ENCODE results near the gene KRT81. TPM values are rescaled to one million over a fixed set of nuclear protein-coding genes. Genes with fewer than 3 reads are reported as not detected.

Gene KRT81
- total RNA-seq, 1 experiment from 2014 or later, result 0.70 TPM

- Mint-ChIP-seq H3K4me3 (no peak overlapping the region), H3K9me3 (no peaks in the 10 kb centered on the region), H3K36me3 (no peaks in the 10 kb centered on the region), H3K27me3 (ENCODE audit: low read depth) (peaks cover 51% of the 10 kb centered on the region), H3K27ac (no peak overlapping the region), H3K4me1 (peaks cover 8% of the 10 kb centered on the region)
- DNase-seq (ENCODE audit: low spot score) (no peak), ATAC-seq (no peak)
- CTCF ChIA-PET, result interaction anchor here (1.0 to 7.8 kb wide), 13 partner anchors 14 to 594 kb away, joined by 3 to 76 read pairs (median 4); no protein-coding TSS in a partner anchor
- no peak for TF ChIP-seq SP1 (CRISPR knock-in tag; conservative IDR thresholded peaks at IDR 0.05)
- POLR2A ChIA-PET, result interaction anchor here (0.5 kb wide), 1 partner anchor 369 kb away, joined by 3 read pairs; no protein-coding TSS in a partner anchor
These were observed 19.9 kb upstream of the KRT81 start for GRCh38 chr12:52311285-52311648.

DNA sequence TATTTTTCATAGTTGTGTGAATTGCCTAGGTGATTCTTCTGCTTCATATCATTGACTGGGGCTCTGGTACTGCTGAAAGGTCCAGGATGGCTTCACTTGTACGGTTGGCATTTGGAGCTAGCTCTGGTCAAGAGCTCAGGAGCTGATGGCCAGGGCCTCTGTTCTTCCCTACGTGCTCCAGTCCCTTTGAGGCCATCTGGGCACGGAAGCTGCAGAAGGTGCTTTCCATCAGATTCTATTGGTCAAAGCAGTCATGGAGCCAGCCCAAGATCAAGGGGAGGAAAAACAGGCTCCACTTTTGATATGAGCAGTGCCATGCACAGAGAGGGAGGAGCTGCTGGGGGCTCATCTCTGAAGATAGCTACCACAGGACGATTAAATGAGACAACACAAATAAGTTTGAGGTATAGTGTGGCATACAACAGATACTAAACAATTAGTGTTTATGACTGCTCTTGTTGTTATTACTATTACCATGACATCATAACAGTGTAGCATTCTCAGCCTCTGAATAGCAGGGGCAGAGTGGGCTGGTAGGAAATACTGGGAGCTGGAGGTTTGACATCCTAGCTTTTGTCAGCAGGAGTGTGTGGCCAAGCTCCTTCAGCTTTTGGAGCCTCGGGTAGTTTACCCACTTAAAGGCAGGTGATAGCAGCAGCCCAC lies 19.4 kb upstream of the KRT81 start:
- Mint-ChIP-seq H3K9me3 (no peaks in the 10 kb centered on the region), H3K4me3 (no peak overlapping the region), H3K27ac (no peak overlapping the region), H3K4me1 (peaks cover 8% of the 10 kb centered on the region), H3K27me3 (ENCODE audit: low read depth) (peaks cover 55% of the 10 kb centered on the region), H3K36me3 (no peaks in the 10 kb centered on the region)
- ChIA-PET POLR2A (interaction anchor here (0.5 kb wide), 1 partner anchor 1146 kb away, joined by 6 read pairs; no protein-coding TSS in a partner anchor), CTCF (interaction anchor here (1.1 to 7.8 kb wide), 13 partner anchors 11 to 595 kb away, joined by 3 to 76 read pairs (median 5); partner anchors contain the start of gene KRT83)
- no peak for DNase-seq (ENCODE audit: low spot score)
- no peak for ATAC-seq
- TF ChIP-seq FOXP1 (CRISPR knock-in tag; IDR thresholded peaks at IDR 0.05; ENCODE audit: borderline replicate concordance), result no peak
- TF ChIP-seq ZNF121 (CRISPR knock-in tag; IDR thresholded peaks at IDR 0.05), result no peak
- no peak for TF ChIP-seq ZBTB43 (CRISPR knock-in tag; IDR thresholded peaks at IDR 0.05)
- no peak for TF ChIP-seq TEAD1 (CRISPR knock-in tag; IDR thresholded peaks at IDR 0.05)
- TF ChIP-seq ETV6 (CRISPR knock-in tag; IDR thresholded peaks at IDR 0.05), result no peak
- TF ChIP-seq, protein P1, sequence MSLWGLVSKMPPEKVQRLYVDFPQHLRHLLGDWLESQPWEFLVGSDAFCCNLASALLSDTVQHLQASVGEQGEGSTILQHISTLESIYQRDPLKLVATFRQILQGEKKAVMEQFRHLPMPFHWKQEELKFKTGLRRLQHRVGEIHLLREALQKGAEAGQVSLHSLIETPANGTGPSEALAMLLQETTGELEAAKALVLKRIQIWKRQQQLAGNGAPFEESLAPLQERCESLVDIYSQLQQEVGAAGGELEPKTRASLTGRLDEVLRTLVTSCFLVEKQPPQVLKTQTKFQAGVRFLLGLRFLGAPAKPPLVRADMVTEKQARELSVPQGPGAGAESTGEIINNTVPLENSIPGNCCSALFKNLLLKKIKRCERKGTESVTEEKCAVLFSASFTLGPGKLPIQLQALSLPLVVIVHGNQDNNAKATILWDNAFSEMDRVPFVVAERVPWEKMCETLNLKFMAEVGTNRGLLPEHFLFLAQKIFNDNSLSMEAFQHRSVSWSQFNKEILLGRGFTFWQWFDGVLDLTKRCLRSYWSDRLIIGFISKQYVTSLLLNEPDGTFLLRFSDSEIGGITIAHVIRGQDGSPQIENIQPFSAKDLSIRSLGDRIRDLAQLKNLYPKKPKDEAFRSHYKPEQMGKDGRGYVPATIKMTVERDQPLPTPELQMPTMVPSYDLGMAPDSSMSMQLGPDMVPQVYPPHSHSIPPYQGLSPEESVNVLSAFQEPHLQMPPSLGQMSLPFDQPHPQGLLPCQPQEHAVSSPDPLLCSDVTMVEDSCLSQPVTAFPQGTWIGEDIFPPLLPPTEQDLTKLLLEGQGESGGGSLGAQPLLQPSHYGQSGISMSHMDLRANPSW (CRISPR knock-in tag; conservative IDR thresholded peaks at IDR 0.05; ENCODE audit: low read depth), result no peak
- no peak for TF ChIP-seq NFATC4 (CRISPR knock-in tag; IDR thresholded peaks at IDR 0.05)
- no peak for TF ChIP-seq TEAD4 (CRISPR knock-in tag; IDR thresholded peaks at IDR 0.05)
- no peak for TF ChIP-seq GRHL2 (CRISPR knock-in tag; IDR thresholded peaks at IDR 0.05; ENCODE audit: insufficient replicate concordance, severe bottlenecking)
- TF ChIP-seq ZNF232 (CRISPR knock-in tag; IDR thresholded peaks at IDR 0.05), result no peak
- TF ChIP-seq MAX (CRISPR knock-in tag; IDR thresholded peaks at IDR 0.05), result no peak
- TF ChIP-seq, protein P2, sequence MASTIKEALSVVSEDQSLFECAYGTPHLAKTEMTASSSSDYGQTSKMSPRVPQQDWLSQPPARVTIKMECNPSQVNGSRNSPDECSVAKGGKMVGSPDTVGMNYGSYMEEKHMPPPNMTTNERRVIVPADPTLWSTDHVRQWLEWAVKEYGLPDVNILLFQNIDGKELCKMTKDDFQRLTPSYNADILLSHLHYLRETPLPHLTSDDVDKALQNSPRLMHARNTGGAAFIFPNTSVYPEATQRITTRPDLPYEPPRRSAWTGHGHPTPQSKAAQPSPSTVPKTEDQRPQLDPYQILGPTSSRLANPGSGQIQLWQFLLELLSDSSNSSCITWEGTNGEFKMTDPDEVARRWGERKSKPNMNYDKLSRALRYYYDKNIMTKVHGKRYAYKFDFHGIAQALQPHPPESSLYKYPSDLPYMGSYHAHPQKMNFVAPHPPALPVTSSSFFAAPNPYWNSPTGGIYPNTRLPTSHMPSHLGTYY (CRISPR knock-in tag; IDR thresholded peaks at IDR 0.05), result no peak
- no peak for TF ChIP-seq GTF2I (CRISPR knock-in tag; conservative IDR thresholded peaks at IDR 0.05)
- TF ChIP-seq AFF4 (CRISPR knock-in tag; IDR thresholded peaks at IDR 0.05; ENCODE audit: borderline replicate concordance), result no peak
- no peak for TF ChIP-seq NFE2L1 (CRISPR knock-in tag; IDR thresholded peaks at IDR 0.05)
- TF ChIP-seq MYBL2 (CRISPR knock-in tag; IDR thresholded peaks at IDR 0.05), result no peak
- TF ChIP-seq, protein P3, sequence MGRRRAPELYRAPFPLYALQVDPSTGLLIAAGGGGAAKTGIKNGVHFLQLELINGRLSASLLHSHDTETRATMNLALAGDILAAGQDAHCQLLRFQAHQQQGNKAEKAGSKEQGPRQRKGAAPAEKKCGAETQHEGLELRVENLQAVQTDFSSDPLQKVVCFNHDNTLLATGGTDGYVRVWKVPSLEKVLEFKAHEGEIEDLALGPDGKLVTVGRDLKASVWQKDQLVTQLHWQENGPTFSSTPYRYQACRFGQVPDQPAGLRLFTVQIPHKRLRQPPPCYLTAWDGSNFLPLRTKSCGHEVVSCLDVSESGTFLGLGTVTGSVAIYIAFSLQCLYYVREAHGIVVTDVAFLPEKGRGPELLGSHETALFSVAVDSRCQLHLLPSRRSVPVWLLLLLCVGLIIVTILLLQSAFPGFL (CRISPR knock-in tag; IDR thresholded peaks at IDR 0.05; ENCODE audit: borderline replicate concordance), result no peak
- no peak for TF ChIP-seq SP1 (CRISPR knock-in tag; conservative IDR thresholded peaks at IDR 0.05)
- TF ChIP-seq, protein P4, sequence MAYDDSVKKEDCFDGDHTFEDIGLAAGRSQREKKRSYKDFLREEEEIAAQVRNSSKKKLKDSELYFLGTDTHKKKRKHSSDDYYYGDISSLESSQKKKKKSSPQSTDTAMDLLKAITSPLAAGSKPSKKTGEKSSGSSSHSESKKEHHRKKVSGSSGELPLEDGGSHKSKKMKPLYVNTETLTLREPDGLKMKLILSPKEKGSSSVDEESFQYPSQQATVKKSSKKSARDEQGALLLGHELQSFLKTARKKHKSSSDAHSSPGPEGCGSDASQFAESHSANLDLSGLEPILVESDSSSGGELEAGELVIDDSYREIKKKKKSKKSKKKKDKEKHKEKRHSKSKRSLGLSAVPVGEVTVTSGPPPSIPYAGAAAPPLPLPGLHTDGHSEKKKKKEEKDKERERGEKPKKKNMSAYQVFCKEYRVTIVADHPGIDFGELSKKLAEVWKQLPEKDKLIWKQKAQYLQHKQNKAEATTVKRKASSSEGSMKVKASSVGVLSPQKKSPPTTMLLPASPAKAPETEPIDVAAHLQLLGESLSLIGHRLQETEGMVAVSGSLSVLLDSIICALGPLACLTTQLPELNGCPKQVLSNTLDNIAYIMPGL (CRISPR knock-in tag; IDR thresholded peaks at IDR 0.05), result no peak

Data from WTC11 (cell line).